Neural cell (in vitro differentiated cells): ENCODE data around the gene PROK2.

ENCODE experiments used
- POLR2AphosphoS5 ChIP-seq: IDR thresholded peaks from 2 replicates; pipeline ENCODE4 v1.6.1; 2012
- SMC3 ChIP-seq: fragments of 450-650 bp; conservative IDR thresholded peaks from 2 replicates; pipeline ENCODE4 v1.6.1; 2014; ENCODE audit warnings: antibody characterized with exemption, mild to moderate bottlenecking, moderate library complexity; ENCODE audit not compliant: poor library complexity
- TAF1 ChIP-seq: IDR thresholded peaks from 2 replicates; pipeline ENCODE4 v1.6.1; 2012; ENCODE audit warnings: low read depth
- TF ChIP-seq, protein P1 (sequence below): fragments of 450-650 bp; IDR thresholded peaks from 2 replicates; pipeline ENCODE4 v1.5.1; 2014; ENCODE audit warnings: antibody characterized with exemption, mild to moderate bottlenecking, moderate library complexity; ENCODE audit not compliant: poor library complexity, severe bottlenecking

DNA sequence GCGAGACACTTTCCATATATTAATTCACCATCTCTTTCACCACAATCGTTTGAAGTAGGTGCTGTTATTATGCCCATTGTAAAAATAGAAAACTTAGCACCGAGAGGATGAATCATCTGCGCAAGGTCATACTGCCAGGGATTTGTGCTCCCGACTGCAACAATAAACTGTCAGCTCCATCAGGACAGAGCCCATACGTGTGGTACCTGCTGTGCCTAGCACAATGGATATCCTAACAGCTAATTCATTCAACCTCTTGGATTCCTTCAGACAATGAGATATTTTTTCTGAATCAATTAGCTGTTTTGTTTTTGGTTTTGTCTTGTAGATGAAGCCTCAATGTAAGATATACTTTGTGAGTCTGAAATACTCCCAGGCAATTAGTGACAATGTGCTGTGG, 32.3 kb upstream of the PROK2 start:
- no peak for TF ChIP-seq SMC3
- no peak for TF ChIP-seq POLR2AphosphoS5
- TF ChIP-seq TAF1, result no peak
- TF ChIP-seq, protein P1, sequence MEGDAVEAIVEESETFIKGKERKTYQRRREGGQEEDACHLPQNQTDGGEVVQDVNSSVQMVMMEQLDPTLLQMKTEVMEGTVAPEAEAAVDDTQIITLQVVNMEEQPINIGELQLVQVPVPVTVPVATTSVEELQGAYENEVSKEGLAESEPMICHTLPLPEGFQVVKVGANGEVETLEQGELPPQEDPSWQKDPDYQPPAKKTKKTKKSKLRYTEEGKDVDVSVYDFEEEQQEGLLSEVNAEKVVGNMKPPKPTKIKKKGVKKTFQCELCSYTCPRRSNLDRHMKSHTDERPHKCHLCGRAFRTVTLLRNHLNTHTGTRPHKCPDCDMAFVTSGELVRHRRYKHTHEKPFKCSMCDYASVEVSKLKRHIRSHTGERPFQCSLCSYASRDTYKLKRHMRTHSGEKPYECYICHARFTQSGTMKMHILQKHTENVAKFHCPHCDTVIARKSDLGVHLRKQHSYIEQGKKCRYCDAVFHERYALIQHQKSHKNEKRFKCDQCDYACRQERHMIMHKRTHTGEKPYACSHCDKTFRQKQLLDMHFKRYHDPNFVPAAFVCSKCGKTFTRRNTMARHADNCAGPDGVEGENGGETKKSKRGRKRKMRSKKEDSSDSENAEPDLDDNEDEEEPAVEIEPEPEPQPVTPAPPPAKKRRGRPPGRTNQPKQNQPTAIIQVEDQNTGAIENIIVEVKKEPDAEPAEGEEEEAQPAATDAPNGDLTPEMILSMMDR, result no peak
